ENCODE data around the gene SORCS2.

DNA sequence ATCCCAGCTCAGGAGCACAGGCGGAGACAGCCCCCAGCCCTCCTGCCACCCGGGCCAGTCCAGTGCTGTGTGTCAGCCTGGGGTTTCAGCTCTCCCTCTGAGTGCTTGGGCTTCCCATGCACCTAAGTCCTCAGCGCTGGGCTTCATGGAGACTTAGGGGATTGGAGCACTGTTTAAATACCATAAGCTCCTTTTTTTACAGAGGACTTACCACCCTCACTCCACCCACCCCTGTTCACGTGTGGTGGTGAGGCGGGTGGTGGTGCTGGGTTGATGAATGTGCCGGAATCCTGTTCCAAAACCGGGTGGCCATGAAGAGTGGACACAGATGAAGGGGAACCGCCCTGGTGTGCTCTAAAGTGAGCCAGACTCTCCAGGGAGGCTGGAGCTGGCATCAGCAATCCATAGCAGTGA, 175.5 kb downstream of the SORCS2 start:
- TF ChIP-seq, protein P1, sequence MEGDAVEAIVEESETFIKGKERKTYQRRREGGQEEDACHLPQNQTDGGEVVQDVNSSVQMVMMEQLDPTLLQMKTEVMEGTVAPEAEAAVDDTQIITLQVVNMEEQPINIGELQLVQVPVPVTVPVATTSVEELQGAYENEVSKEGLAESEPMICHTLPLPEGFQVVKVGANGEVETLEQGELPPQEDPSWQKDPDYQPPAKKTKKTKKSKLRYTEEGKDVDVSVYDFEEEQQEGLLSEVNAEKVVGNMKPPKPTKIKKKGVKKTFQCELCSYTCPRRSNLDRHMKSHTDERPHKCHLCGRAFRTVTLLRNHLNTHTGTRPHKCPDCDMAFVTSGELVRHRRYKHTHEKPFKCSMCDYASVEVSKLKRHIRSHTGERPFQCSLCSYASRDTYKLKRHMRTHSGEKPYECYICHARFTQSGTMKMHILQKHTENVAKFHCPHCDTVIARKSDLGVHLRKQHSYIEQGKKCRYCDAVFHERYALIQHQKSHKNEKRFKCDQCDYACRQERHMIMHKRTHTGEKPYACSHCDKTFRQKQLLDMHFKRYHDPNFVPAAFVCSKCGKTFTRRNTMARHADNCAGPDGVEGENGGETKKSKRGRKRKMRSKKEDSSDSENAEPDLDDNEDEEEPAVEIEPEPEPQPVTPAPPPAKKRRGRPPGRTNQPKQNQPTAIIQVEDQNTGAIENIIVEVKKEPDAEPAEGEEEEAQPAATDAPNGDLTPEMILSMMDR (IDR thresholded peaks at IDR 0.05 in 4 of 5, conservative IDR thresholded peaks at IDR 0.05 in 1 of 5): no peak
- no peak for TF ChIP-seq POLR2A (IDR thresholded peaks at IDR 0.05)

Data from gastrocnemius medialis (tissue), 4 donors.